Nucleus accumbens (tissue), 56 donors: ENCODE data around the gene COL4A6.

ENCODE experiments used
- DNase-seq, 56 donors: peaks; one replicate each; lab custom pipeline; 2025; lab: John Stamatoyannopoulos, UW

The COL4A6 gene

DNA sequence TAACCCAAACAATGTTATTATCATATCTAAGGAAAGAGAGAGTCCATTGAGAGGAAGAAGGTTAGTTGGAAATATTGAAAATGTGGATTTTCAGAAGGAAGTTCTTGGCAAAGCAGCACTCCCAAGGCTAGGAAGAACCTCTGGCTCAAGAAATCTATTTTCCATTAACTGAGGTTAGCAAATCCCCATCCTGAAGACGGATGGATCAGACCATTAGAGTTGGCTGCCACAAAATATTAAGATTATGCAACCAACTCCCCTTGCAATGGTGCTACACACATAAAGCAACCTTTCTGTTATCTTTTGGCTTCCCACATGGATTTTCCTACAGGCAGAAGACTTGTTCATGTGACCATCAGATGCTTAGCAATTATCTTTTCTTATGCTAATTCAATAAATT lies 96.3 kb downstream of the COL4A6 start:
- no peak for DNase-seq

DNA sequence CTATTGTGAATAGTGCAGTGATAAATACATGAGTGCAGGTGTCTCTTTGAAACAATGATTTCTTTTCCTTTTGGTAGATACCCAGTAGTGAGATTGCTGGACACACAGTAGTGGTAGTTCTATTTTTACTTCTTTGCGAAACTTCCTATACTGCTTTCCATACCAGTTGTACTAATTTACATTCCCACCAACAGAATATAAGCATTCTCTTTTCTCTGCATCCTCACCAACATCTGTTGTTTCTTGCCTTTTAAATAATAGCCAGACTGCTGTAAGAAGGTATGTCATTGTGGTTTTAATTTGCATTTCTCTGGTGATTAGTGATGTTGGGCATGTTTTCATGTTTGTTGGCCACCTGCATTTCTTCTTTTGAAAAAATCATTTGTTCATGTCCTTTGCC lies 105.9 kb downstream of the COL4A6 start:
- no peak for DNase-seq

DNA sequence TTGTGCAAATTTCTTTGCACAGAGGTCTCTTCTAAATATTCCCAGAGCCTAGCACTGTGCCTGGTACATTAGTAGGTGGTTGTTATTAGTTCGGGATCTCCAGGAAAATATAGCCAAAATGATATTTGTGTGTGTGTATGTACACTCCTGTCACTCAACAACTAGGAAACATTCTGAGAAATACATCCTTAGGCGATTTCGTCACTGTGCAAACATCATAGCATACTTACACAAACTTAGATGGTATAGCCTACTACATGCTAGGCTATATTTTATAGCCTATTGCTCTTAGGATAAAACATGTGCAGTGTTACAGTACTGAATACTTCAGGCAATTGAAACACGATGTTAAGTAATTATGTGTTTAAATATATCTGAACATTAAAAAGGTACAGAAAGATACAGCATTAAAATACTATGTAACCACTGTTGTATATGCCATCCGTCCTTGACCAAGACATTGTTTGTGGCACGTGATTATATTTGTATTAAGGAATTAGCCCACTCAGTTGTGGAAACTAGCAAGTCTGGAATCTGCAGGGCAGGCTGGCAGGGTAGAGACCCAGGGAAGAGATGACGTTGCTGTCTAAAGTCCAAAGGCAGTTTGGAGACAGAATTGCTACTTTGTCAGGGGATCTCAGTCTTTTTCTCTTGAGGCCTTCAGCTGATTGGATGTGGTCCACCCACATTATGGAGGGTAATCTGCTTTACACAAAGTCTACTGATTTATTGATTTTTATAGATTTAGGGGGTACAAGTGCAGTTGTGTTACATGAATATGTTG lies 106.9 kb downstream of the COL4A6 start:
- DNase-seq = no peak

DNA sequence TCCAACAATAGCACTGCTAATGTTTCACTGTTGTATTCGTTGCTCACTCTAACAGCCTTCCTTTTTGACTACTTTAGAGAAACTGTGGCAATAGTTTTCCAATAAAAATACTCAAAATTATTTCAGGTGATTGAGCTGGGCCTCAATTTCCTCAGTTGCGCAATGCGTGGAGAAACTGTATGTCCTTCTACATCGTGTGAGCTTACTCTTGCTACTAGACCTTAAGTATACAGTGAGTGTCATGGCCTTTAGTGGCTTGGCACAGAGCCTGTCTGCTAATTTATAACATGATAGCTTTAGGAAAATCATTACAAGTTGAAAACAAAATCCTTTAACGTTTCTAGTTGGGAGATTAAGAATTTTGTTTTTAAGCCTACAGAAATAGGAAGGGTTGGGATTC lies 114.5 kb downstream of the COL4A6 start:
- no peak for DNase-seq

DNA sequence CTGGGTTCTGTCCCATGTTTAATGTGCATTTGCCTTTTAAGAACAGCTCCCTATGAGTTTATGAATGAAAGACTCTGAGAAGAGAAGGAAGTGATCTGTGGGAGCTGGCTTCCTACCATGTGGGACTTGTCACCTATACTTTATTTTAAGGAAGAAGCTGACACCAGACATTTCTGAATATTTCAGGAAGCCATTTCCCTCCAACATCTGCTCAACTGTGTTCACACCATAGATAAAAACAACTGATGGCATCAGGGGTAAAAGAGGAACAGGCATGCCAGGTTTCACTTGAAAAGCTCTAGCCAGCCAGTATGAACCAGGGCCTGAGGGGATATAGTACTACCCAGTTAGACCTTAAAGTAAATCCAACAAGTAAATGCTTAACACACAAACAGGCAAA lies 116.0 kb downstream of the COL4A6 start:
- DNase-seq = no peak

DNA sequence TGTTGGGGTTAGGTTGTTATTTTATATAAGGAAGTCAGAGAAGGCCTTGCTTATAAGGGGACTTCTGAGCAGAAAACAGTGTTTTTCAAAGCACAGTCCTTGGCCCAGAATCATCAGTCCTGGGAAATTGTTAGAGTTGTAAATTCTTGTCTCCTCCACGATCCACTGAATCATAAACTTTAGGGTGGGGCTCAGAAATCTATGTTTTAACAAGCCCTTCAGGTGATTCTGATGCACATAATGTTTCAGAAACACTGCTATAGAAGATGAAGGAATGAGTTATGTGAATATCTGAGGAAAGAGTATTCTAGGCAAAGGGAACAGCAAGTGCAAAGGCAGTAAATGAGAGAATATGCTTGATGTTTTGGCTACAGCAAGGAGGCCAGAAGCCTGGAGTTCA lies 121.8 kb downstream of the COL4A6 start:
- no peak for DNase-seq

DNA sequence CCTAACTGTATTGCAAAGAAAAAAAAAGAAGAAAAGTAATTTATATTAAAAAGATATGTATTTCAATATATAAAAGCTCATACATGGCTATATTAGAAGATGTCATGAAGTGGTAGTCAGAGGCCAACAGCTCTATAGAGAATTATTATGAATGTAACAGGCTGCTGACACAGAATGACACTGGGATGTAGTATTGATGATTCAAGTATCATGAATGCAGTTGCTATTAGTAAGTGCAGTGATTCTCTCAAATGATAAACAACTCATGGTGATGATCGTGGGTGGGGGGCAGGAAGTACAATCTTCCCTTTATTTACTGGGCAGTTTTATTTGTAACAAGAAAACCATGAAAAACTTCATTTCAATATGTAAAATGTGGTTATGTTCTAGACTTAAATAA lies 124.6 kb downstream of the COL4A6 start:
- no peak for DNase-seq

DNA sequence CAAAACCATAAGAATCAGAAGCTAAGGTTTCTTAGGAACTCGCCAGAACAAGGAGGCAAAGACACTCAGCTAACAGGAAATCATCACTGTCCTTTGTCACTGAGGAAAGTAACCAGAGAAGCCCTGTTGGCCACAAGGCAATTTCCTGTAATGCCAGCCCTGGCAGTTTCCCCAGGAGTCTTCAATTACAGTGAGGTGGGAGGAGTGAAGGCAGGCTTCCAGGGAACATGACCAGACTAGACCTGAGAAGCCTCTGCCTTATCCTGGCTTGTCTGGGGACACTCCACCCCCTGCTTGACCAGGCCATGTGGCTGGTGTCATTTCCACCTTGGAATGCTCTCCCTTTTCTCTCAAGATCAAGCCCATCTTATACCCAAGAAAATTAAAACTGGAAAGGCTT lies 125.3 kb downstream of the COL4A6 start:
- peak in 11 of 56 donors; percentile 0 to 7 (median 0) for DNase-seq

DNA sequence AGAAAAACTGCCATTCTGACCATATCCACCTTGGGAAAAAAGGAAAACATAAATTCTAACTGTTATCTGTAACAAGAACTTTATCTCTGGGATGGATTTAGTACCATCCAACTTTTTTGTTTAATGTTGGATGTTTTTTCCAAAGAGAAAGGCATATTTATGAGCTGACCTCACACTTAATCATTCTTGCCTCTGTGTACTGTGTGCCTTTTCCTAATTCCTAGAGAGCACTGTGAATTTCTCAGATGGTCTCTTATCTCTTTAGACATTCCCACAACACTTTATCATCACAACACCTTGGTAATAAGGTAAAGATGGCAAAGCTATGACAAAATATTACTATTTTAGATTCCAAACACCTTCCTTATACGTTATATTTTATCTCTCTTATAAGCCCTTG lies 126.2 kb downstream of the COL4A6 start:
- DNase-seq = no peak

DNA sequence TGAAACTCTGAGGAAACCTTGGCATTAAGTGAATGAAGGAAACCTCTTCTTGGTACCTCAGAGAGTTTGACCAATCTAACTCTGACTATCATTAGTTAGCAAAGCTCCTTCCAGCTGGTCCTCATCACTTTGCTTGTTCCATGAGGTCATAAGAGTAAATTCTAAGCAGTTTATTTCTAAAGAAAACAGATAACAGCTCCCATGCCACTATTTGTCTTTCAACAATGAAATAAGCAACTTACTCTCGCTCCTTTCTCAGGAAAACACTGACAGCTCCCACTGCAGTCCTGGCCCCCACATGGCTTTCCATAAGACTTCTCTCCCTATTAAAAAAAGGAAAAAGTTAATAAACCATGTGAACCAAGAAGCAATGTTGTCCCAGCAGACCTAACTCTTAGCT lies 127.7 kb downstream of the COL4A6 start:
- no peak for DNase-seq

DNA sequence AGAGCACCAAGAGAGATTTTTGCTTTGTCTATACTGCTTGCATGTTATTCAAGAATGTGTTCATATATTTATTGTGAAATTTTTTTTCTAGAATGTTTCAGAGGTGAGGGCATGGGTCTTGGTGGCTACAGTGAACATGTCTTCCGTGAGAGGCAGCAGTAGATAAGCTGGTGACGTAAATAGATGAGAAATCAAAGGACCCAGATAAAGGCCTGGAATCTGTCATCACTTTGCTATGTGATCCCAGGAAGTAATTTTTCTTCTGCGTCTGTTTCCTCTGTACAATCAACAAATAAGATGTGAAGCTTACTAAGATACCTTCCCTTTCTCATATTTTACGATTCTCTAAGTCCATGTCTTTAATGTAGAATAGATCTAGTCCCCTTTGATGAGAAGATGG lies 129.1 kb downstream of the COL4A6 start:
- DNase-seq = no peak

DNA sequence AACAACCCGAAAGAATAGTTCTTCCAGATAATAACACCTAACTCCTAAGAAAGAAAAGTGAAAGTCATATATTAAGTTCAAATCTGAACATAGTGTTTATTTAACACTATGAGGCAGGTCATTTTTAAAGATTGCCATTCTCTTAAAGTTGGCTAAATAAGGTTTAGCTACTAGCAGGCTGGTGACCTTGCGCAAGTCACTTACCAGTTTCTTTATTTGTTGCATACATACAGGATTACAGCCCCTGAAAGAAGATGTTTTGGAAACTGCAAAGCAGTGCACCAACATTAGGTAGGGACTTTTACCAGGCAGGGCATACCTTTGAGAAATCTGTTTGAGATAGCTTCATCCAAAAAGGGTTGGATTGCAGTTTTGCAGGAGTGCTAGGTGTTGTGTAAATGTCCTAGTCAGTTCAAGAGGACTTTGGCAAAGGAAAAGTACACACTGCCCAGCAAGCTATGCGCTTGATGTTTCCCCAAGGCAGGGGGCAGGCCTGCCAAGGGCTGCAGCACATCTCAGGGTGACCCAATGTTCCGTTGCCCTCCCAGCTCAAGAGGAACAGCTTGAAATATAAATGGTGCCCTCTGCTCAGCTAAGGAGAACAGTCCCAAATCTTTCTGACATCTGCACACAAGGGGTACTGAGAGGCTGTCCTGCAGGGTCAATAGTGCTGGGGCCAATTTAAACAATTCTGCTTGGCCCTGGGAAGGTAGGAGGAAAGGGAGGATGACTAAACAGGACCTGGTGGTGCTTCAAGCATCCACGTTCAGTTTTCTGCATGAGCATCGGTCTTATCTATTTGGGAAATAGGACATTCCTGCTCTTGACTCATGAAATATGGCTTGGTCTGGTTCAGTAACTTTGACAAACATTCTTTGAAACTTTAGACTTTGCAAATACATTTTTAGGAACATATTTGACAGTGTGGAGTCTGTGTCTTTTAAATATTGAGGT lies 130.8 kb downstream of the COL4A6 start:
- no peak for DNase-seq

DNA sequence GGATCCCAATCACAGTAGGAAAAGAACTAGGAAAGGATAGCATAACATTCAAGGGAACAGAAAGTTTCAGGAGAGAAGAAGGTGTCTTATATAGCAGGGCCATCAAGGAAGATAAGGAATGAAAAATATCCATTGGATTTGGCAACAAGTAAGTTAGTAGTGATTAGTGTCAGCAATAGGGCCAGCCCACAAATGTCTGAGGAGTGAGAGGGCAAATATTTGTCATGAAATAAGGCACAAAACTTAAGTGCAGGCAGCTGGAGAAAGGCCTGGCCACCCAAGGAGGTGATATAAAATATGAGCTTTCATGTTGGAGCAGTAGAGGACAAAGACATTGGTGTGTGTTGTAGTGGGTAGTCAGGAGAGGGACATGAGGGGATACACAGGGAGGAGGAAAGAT lies 132.1 kb downstream of the COL4A6 start:
- no peak for DNase-seq

DNA sequence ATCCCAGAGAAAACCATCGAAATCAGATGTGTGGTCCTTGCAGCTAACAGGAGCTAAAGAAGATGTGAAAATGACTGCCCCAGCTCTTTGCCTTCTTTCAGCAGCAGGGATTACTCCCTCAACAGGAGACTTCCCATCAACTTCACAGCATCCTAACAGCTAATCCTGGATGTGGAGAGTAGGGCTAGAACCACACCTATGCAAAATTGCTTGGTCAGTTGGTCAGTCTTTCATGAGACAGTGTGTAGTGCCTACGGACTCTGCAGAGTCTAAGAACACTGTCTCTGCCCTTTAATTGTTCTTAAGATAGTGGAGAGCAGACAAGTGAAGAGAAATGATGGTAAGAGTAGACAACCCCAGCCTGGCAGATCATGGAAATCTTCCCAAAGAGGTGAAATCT lies 133.5 kb downstream of the COL4A6 start:
- DNase-seq = no peak

DNA sequence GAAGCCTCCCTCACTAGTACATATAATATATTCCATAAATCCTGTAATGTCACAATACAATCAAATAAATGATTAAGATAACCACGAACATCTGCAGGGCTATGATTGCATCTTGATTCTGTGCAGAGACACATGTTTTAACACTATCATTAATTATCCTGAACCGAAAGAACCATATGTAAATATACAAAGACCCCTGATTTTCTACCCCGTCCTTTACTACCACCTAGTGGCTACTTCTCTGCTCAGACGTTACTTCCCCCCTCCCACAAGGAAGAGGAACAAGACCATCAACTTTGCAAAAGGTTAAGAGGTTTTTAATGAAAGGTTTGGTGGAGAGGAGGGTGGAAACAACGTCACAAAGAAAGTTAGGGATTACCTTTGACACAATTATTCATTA lies 134.0 kb downstream of the COL4A6 start:
- no peak for DNase-seq

DNA sequence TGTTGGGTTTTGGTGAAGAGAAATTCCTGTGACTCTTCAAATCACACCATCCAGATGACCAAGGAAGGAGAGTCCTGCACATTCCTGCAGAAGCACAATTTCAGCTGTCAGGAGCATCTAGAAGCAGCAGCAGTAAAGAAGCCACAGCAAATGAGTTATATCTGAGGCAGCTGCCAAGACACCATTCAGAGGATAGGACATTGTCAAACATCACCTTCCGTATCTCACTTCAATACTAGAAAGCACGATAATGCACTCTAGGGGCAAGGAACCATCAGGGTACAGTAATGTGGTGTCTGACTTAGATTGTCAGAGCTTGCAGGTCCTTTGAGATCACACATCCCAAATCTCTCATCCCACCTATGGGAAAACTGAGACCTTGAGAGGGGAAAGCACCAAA lies 134.5 kb downstream of the COL4A6 start:
- DNase-seq = no peak

DNA sequence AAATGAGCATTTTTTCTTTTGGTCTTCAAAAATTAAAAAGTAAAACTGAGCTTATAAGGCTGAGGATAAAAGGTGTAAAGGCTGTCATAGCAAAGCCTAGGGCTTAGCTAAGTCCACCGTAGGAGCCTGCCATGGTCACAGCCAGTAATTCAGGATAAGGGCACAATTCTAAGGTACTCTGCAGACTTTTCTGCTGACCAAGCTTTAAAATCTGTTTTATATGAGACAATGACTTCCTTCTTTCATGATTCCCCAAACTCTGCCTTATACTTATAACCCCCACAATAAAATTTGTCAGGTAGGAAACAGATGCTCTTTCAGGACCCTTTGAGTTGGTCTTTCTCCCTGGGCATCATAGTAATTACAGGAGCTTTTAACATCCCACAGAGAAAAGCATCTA lies 138.5 kb downstream of the COL4A6 start:
- no peak for DNase-seq

DNA sequence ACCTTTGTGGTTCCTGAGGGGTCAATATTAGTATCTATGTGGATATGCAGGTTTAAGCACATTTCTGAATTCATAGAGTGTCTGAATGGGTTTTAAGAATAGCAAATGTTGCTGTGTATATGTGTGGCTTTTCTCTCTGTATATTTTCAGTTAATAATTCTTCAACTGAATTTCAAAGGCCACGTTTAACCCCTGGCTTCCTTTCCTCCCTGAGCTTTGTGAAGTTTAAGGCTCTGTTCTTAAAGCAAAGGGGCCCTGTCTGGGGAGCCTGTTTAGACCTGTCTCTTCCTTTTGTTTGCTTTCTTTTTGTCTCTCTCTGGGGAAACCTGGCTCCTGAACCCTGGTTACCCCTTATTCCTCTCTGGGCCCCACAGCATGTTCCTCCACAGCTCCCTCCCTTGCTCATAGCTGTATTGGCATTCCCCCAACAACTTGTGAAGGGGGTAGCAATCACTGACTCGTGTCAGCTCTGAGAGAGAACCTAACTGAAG lies 139.1 kb downstream of the COL4A6 start:
- DNase-seq = no peak

DNA sequence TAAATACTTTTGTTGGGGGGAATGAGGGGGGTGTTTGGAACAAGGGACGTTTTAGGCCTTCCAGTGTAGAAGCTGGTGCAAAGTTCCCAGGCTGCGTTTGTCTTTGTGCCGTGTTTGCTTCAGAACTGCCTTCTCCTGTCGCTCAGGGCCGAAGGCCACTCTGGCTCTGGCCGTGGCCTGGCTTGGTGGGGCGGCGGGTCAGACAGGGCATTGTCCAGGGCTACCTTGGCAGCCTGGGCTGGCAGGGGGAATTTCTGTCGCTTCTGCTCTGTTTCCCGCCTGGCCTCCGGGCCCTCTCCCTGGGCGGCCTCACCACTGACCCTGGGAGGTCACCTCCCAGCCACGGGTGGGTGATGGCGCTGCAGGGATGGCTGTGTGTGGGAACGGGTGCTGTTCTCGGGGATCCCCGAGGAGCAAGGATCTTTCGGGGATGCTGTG lies 140.0 kb downstream of the COL4A6 start:
- no peak for DNase-seq

DNA sequence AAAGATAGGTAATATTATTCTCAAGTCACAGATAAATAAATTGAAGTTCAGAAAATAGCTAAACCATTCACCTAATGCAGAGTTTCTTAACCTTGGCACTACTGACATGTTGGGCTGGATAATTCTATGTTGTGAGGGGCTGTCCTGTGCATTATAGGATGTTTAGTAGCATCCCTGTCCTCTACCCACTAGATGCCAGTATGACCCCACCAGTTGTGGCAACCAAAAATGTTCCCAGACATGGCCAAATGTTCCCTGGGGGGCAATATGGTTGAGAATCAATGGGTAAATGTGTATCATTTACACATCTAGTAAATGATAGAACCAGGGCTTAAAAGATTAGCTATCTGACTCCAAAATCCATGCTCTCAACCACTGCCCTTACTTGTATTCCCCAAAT lies 140.9 kb downstream of the COL4A6 start:
- DNase-seq = no peak

DNA sequence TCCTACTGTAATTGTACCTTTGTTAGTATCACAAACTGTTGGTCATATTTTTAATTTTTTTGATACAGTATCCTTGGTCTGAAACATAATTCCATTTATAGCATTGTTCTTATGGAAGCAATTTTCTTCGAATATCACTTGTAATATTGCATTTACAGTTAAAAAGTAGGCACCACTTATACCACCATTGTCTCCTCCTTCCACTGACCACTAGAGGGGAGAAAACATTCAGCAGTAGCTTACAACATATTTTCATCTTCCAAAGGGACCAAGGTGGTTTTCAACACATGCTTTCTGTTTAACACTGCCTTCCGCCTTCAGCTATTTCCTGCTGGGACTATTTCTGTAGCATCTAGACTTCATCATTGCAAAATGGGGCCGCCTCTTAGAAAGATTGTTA lies 146.2 kb downstream of the COL4A6 start:
- no peak for DNase-seq

DNA sequence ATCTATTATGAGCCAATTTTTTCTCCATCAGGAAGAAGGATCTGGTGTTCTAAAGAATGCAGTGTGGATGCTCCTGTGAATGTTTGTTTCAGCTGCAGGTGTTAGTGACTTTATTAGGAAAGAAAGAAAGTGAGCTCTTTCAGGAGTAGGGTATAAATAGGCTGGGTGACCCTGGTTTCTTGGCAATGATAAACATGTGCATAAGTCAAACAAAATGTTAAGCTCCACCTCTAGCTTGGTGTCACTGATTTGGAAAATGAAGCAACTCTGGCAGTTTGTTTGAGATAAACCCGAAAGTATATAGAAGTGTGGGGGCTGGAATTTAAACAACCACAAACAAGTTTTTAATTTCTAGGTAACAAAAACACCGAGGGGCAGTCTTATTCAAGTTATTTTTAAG lies 152.3 kb downstream of the COL4A6 start:
- DNase-seq = no peak
